SH-SY5Y (cell line): Measurements from ENCODE around the gene ETV3.

Experiments
- GATA2 ChIP-seq: IDR thresholded peaks from 2 replicates; pipeline ENCODE4 v1.6.1; 2011; ENCODE audit warnings: mild to moderate bottlenecking, low read depth, low read length
- GATA3 ChIP-seq: IDR thresholded peaks from 2 replicates; pipeline ENCODE4 v1.6.1; 2011; ENCODE audit warnings: low read depth, mild to moderate bottlenecking, low read length, moderate library complexity

GRCh38 chr1:157132616-157133167 is 5.5 kb downstream of the ETV3 start:
- no peak for TF ChIP-seq GATA2
- no peak for TF ChIP-seq GATA3
